Esophagus muscularis mucosa (tissue), 4 donors: Measurements from ENCODE around the gene MYO1B. TPM values are rescaled to one million over a fixed set of nuclear protein-coding genes. Genes with fewer than 3 reads are reported as not detected.
A peak's percentile ranks its signal among the peaks of the same experiment; 100 is the strongest.

ENCODE experiments used
- DNase-seq: peaks from one replicate; pipeline ENCODE4 v3.0.0-alpha.2; 2017; ENCODE audit errors: extremely low spot score
- H3K27ac ChIP-seq, 4 donors: fragments of 200-600 bp; sonication (generic); replicated peaks in 1 of 4; 1 replicate in 3 of 4; 2 replicates in 1 of 4; pipeline ENCODE4 v1.5.1; 2016 to 2019; ENCODE audit warnings: mild to moderate bottlenecking in 1 of 4
- H3K27me3 ChIP-seq, 4 donors: fragments of 200-600 bp; sonication (generic); one replicate each; pipeline versions ENCODE4 v1.5.1 to v1.6.0; 2016 to 2019
- H3K36me3 ChIP-seq, 4 donors: fragments of 200-600 bp; sonication (generic); one replicate each; pipeline ENCODE4 v1.5.1; 2016 to 2019
- H3K4me1 ChIP-seq, 4 donors: fragments of 200-600 bp; sonication (generic); one replicate each; pipeline ENCODE4 v1.5.1; 2016 to 2019
- H3K4me3 ChIP-seq, 4 donors: fragments of 200-600 bp; sonication (generic); 1 replicate in 2 of 4; 2 replicates in 2 of 4; pipeline ENCODE4 v1.5.1; 2016 to 2019; ENCODE audit warnings: mild to moderate bottlenecking in 4 of 4, moderate library complexity in 1 of 4
- H3K9me3 ChIP-seq, 4 donors: fragments of 200-600 bp; sonication (generic); 1 replicate in 3 of 4; 2 replicates in 1 of 4; pipeline ENCODE4 v1.5.1; 2016 to 2019
- CTCF ChIP-seq, 3 experiments: fragments of 200-600 bp in 2 of 3; fragments of 450-650 bp in 1 of 3; sonication (generic) in 2 of 3; IDR thresholded peaks; one replicate each; pipeline ENCODE4 v1.5.1; 2017 to 2019; ENCODE audit warnings: antibody characterized with exemption in 3 of 3, mild to moderate bottlenecking in 2 of 3, moderate library complexity in 1 of 3
- EP300 ChIP-seq: sonication (generic); formaldehyde crosslinking; IDR thresholded peaks from one replicate; pipeline ENCODE4 v1.6.1; 2017; ENCODE audit warnings: antibody characterized with exemption
- POLR2A ChIP-seq: fragments of 450-650 bp; IDR thresholded peaks from one replicate; pipeline ENCODE4 v1.6.1; 2017; ENCODE audit warnings: antibody characterized with exemption, moderate library complexity, mild to moderate bottlenecking, low read depth
- POLR2AphosphoS5 ChIP-seq, 2 donors: sonication (generic); formaldehyde crosslinking; IDR thresholded peaks; one replicate each; pipeline ENCODE4 v1.6.1; 2017; ENCODE audit warnings: antibody characterized with exemption in 2 of 2
- WGBS: methylation state at CpG from one replicate; pipeline ENCODE4 v1.1.5; 2018; 5-methylcytosine and 5-hydroxymethylcytosine counted together
- intact Hi-C: fragments of 100-400 bp; cut with DNase I; formaldehyde crosslinking; loops from one replicate; pipeline ENCODE4 v1.15.1; 2023
- total RNA-seq, 4 donors: library from RNA; depleted of rRNA; stranded (reverse); fragments of >200 nt; gene quantifications; one replicate each; pipeline versions ENCODE4 v1.1.0 to v1.2.1, GENCODE V29; 2016

Gene MYO1B
- total RNA-seq, 4 donors from 2014 or later = 14.8 to 17.3 (median 15.9) TPM

- peaks cover 0 to 12% (median 7%) of the 10 kb centered on the region in 4 donors for H3K4me1 ChIP-seq
- no peaks in the 10 kb centered on the region for H3K27me3 ChIP-seq
- H3K27ac ChIP-seq = no peak overlapping the region
- TF ChIP-seq POLR2A (no peak), CTCF (IDR thresholded peaks at IDR 0.05) (no peak), POLR2AphosphoS5 (IDR thresholded peaks at IDR 0.05) (no peak), EP300 (no peak)
- intact Hi-C loops = no loop called here
- peaks cover 0 to 9% (median 8%) of the 10 kb centered on the region in 4 donors for H3K9me3 ChIP-seq
- no peak for DNase-seq
- H3K36me3 ChIP-seq = no peaks in the 10 kb centered on the region
- no peak overlapping the region for H3K4me3 ChIP-seq
- WGBS = 89% methylated on average over 1 of the region's 1 CpG
These were observed 30.0 kb upstream of the MYO1B start for GRCh38 chr2:191215230-191215629.

GRCh38 chr2:191215666-191216065, 29.5 kb upstream of the MYO1B start:
- Histone ChIP-seq H3K36me3 (no peaks in the 10 kb centered on the region), H3K9me3 (peaks cover 0 to 9% (median 8%) of the 10 kb centered on the region in 4 donors), H3K4me3 (no peak overlapping the region), H3K4me1 (peaks cover 0 to 12% (median 7%) of the 10 kb centered on the region in 4 donors), H3K27me3 (no peaks in the 10 kb centered on the region), H3K27ac (no peak overlapping the region)
- TF ChIP-seq CTCF (IDR thresholded peaks at IDR 0.05) = no peak
- no peak for TF ChIP-seq POLR2A
- DNase-seq = no peak
- intact Hi-C loops = no loop called here

- DNase-seq = no peak
- Histone ChIP-seq H3K36me3 (no peaks in the 10 kb centered on the region), H3K4me1 (peaks cover 0 to 12% (median 7%) of the 10 kb centered on the region in 4 donors), H3K9me3 (no peaks in the 10 kb centered on the region), H3K27me3 (no peaks in the 10 kb centered on the region), H3K27ac (no peak overlapping the region), H3K4me3 (no peak overlapping the region)
- TF ChIP-seq POLR2AphosphoS5 (IDR thresholded peaks at IDR 0.05) = no peak
- intact Hi-C loops = no loop called here
- WGBS = 39% methylated on average over 1 of the region's 1 CpG
These were observed 27.6 kb upstream of the MYO1B start for GRCh38 chr2:191217580-191217979.

GRCh38 chr2:191218292-191218898, 26.8 kb upstream of the MYO1B start:
- Histone ChIP-seq H3K4me1 (peaks cover 0 to 12% (median 7%) of the 10 kb centered on the region in 4 donors), H3K27ac (no peak overlapping the region), H3K9me3 (no peaks in the 10 kb centered on the region), H3K36me3 (no peaks in the 10 kb centered on the region), H3K4me3 (no peak overlapping the region), H3K27me3 (no peaks in the 10 kb centered on the region)
- TF ChIP-seq CTCF (IDR thresholded peaks at IDR 0.05) (peak; percentile 45 to 64 (median 54)), POLR2A (no peak)
- 41% methylated on average over 5 of the region's 5 CpGs for WGBS
- DNase-seq = no peak
- intact Hi-C loops = no loop called here

- no peak for DNase-seq
- no peaks in the 10 kb centered on the region for H3K9me3 ChIP-seq
- no peak for TF ChIP-seq CTCF (IDR thresholded peaks at IDR 0.05)
- no peak for TF ChIP-seq POLR2A
- no peak for TF ChIP-seq EP300
- no peak for TF ChIP-seq POLR2AphosphoS5 (IDR thresholded peaks at IDR 0.05)
- no peak overlapping the region for H3K4me3 ChIP-seq
- 89% methylated on average over 2 of the region's 2 CpGs for whole genome bisulfite sequencing
- H3K27ac ChIP-seq = no peak overlapping the region
- H3K4me1 ChIP-seq = peaks cover 0 to 12% (median 7%) of the 10 kb centered on the region in 4 donors
- no peaks in the 10 kb centered on the region for H3K36me3 ChIP-seq
- no peaks in the 10 kb centered on the region for H3K27me3 ChIP-seq
- intact Hi-C loops = loop anchor here (5.0 kb wide), 1 partner anchor 282 kb away; no protein-coding TSS in a partner anchor
These were observed 24.5 kb upstream of the MYO1B start for GRCh38 chr2:191220671-191221070.
